SK-N-SH treated with all-trans-retinoic acid at 6 μM for 48 hours (cell line): ENCODE measurements around the gene PLA2G1B.

Source experiments
- ATAC-seq: fragments of 200-7000 bp; cut with Tn5 transposase; 3 replicates; pipeline ENCODE4 v1.9.1; 2020; ENCODE audit warnings: mild to moderate bottlenecking, moderate library complexity
- ARNTL ChIP-seq: fragments of 450-650 bp; formaldehyde crosslinking; IDR thresholded peaks from 2 replicates; pipeline ENCODE4 v1.5.0; 2020; ENCODE audit warnings: low read depth, mild to moderate bottlenecking, moderate library complexity, borderline replicate concordance
- BACH2 ChIP-seq: fragments of 250-450 bp; sonication (Bioruptor Pico); IDR thresholded peaks from 2 replicates; pipeline ENCODE4 v1.9.0; 2021; ENCODE audit warnings: mild to moderate bottlenecking, borderline replicate concordance
- CREB5 ChIP-seq: fragments of 250-450 bp; sonication (Bioruptor Pico); IDR thresholded peaks from 2 replicates; pipeline ENCODE4 v1.5.1; 2020; ENCODE audit warnings: low read depth, mild to moderate bottlenecking, moderate library complexity
- CSDC2 ChIP-seq: fragments of 250-450 bp; sonication (Bioruptor Pico); IDR thresholded peaks from 2 replicates; pipeline ENCODE4 v1.5.0; 2020; ENCODE audit warnings: mild to moderate bottlenecking, moderate library complexity
- CSRNP3 ChIP-seq: fragments of 250-450 bp; sonication (Bioruptor Pico); IDR thresholded peaks from 2 replicates; pipeline ENCODE4 v1.5.1; 2021; ENCODE audit warnings: mild to moderate bottlenecking, moderate library complexity
- ESRRG ChIP-seq: fragments of 250-450 bp; sonication (Bioruptor Pico); IDR thresholded peaks from 2 replicates; pipeline ENCODE4 v1.6.1; 2021; ENCODE audit warnings: mild to moderate bottlenecking
- GLIS3 ChIP-seq: fragments of 250-450 bp; sonication (Bioruptor Pico); IDR thresholded peaks from 2 replicates; pipeline ENCODE4 v1.5.0; 2020; ENCODE audit warnings: mild to moderate bottlenecking, moderate library complexity
- OSR1 ChIP-seq: fragments of 250-450 bp; sonication (Bioruptor Pico); IDR thresholded peaks from 2 replicates; pipeline ENCODE4 v1.8.0; 2022; ENCODE audit warnings: moderate library complexity, mild to moderate bottlenecking, inconsistent platforms
- PATZ1 ChIP-seq: fragments of 250-450 bp; sonication (Bioruptor Pico); IDR thresholded peaks from 2 replicates; pipeline ENCODE4 v1.8.0; 2020; ENCODE audit warnings: mild to moderate bottlenecking, moderate library complexity, borderline replicate concordance
- POU6F1 ChIP-seq: fragments of 250-450 bp; sonication (Bioruptor Pico); IDR thresholded peaks from 2 replicates; pipeline ENCODE4 v1.8.0; 2021; ENCODE audit warnings: low read depth, mild to moderate bottlenecking, moderate library complexity, borderline replicate concordance
- PPARA ChIP-seq: fragments of 250-450 bp; sonication (Bioruptor Pico); IDR thresholded peaks from 2 replicates; pipeline ENCODE4 v1.5.0; 2020; ENCODE audit warnings: mild to moderate bottlenecking, borderline replicate concordance
- RARB ChIP-seq: fragments of 250-450 bp; sonication (Bioruptor Pico); IDR thresholded peaks from 2 replicates; pipeline ENCODE4 v1.8.0; 2021; ENCODE audit warnings: mild to moderate bottlenecking, moderate library complexity
- SNAI2 ChIP-seq: fragments of 250-450 bp; sonication (Bioruptor Pico); IDR thresholded peaks from 2 replicates; pipeline ENCODE4 v1.5.0; 2020; ENCODE audit warnings: mild to moderate bottlenecking, moderate library complexity
- TCF4 ChIP-seq: fragments of 250-450 bp; sonication (Bioruptor Pico); IDR thresholded peaks from 2 replicates; pipeline ENCODE4 v1.8.0; 2021; ENCODE audit warnings: mild to moderate bottlenecking, moderate library complexity, borderline replicate concordance
- TOX ChIP-seq: fragments of 250-450 bp; sonication (Bioruptor Pico); IDR thresholded peaks from 2 replicates; pipeline ENCODE4 v1.8.0; 2021; ENCODE audit warnings: mild to moderate bottlenecking, moderate library complexity, borderline replicate concordance
- TSHZ2 ChIP-seq: fragments of 250-450 bp; sonication (Bioruptor Pico); IDR thresholded peaks from 2 replicates; pipeline ENCODE4 v1.5.0; 2020; ENCODE audit warnings: mild to moderate bottlenecking, moderate library complexity
- ZC3H10 ChIP-seq: fragments of 250-450 bp; sonication (Bioruptor Pico); IDR thresholded peaks from 2 replicates; pipeline ENCODE4 v1.5.1; 2021; ENCODE audit warnings: mild to moderate bottlenecking, moderate library complexity
- ZFP3 ChIP-seq: fragments of 250-450 bp; sonication (Bioruptor Pico); IDR thresholded peaks from 2 replicates; pipeline ENCODE4 v1.5.0; 2020; ENCODE audit warnings: mild to moderate bottlenecking, moderate library complexity
- ZFP30 ChIP-seq: fragments of 450-650 bp; formaldehyde crosslinking; IDR thresholded peaks from 2 replicates; pipeline ENCODE4 v1.5.0; 2022; ENCODE audit warnings: mild to moderate bottlenecking, moderate library complexity
- ZNF565 ChIP-seq: fragments of 450-650 bp; formaldehyde crosslinking; conservative IDR thresholded peaks from 2 replicates; pipeline ENCODE4 v1.5.0; 2020; ENCODE audit warnings: low read depth, mild to moderate bottlenecking, moderate library complexity
- ZNF70 ChIP-seq: fragments of 450-650 bp; formaldehyde crosslinking; IDR thresholded peaks from 2 replicates; pipeline ENCODE4 v1.5.0; 2020; ENCODE audit warnings: mild to moderate bottlenecking, moderate library complexity

The PLA2G1B gene

GRCh38 chr12:120376009-120376408 lies 48.4 kb upstream of the PLA2G1B start (continued):
- TF ChIP-seq PPARA (no peak), PATZ1 (CRISPR knock-in tag) (no peak)

GRCh38 chr12:120373683-120374082 lies 46.1 kb upstream of the PLA2G1B start:
- no peak for TF ChIP-seq ZFP30 (CRISPR knock-in tag)
- TF ChIP-seq ZNF565 (CRISPR knock-in tag), result no peak
- no peak for TF ChIP-seq ZC3H10 (CRISPR knock-in tag)
- TF ChIP-seq TCF4, result no peak
- TF ChIP-seq BACH2 (CRISPR knock-in tag), result no peak
- TF ChIP-seq ZNF70, result no peak
- TF ChIP-seq OSR1 (CRISPR knock-in tag), result no peak
- TF ChIP-seq PPARA, result no peak
- no peak for TF ChIP-seq TOX
- no peak for TF ChIP-seq POU6F1 (CRISPR knock-in tag)
- no peak for TF ChIP-seq ZFP3
- TF ChIP-seq ESRRG (CRISPR knock-in tag), result no peak
- TF ChIP-seq RARB (CRISPR knock-in tag), result no peak
- no peak for TF ChIP-seq ARNTL (CRISPR knock-in tag)
- TF ChIP-seq SNAI2, result no peak
- TF ChIP-seq PATZ1 (CRISPR knock-in tag), result no peak
- ATAC-seq, result no peak

GRCh38 chr12:120370343-120371243 lies 43.0 kb upstream of the PLA2G1B start:
- ATAC-seq, result no peak
- TF ChIP-seq ZFP30 (CRISPR knock-in tag) (no peak), TSHZ2 (CRISPR knock-in tag) (no peak), CSRNP3 (CRISPR knock-in tag) (no peak), TOX (no peak), ZFP3 (no peak), ZNF565 (CRISPR knock-in tag) (no peak), CSDC2 (CRISPR knock-in tag) (no peak), ZNF70 (no peak), BACH2 (CRISPR knock-in tag) (no peak), GLIS3 (CRISPR knock-in tag) (no peak), RARB (CRISPR knock-in tag) (no peak), ZC3H10 (CRISPR knock-in tag) (no peak), OSR1 (CRISPR knock-in tag) (no peak), PPARA (no peak), POU6F1 (CRISPR knock-in tag) (no peak), SNAI2 (no peak), TCF4 (no peak), CREB5 (CRISPR knock-in tag) (no peak)
